CD4-positive, alpha-beta memory T cell (primary cell): ENCODE results near the gene SMYD3. TPM values are rescaled to one million over a fixed set of nuclear protein-coding genes. Genes with fewer than 3 reads are reported as not detected.
A peak's percentile ranks its signal among the peaks of the same experiment; 100 is the strongest.

Experiments used
- CTCF ChIA-PET: fragments of 350-600 bp; sonication (Branson Sonifier 250); formaldehyde crosslinking; loops from one replicate; lab custom pipeline; 2021; ENCODE audit warnings: inconsistent platforms; ENCODE audit not compliant: partially characterized antibody; lab: Charles Lee
- POLR2A ChIA-PET: fragments of 350-600 bp; sonication (Branson Sonifier 250); formaldehyde crosslinking; loops from one replicate; lab custom pipeline; 2021; ENCODE audit not compliant: partially characterized antibody; lab: Charles Lee
- DNase-seq, 5 donors: peaks; one replicate each; pipeline versions ENCODE4 v3.0.0 to v3.0.0-alpha.2; 2020 to 2022; ENCODE audit warnings: mixed read lengths in 1 of 5
- H3K27ac ChIP-seq: one replicate; pipeline ENCODE4 v1.7.0; 2013; ENCODE audit warnings: low read depth, low read length
- H3K27me3 ChIP-seq: 2 replicates; pipeline ENCODE4 v1.7.0; 2013; ENCODE audit warnings: mild to moderate bottlenecking, low read length, moderate library complexity; ENCODE audit not compliant: insufficient read depth
- H3K36me3 ChIP-seq: 2 replicates; pipeline ENCODE4 v1.7.0; 2013; ENCODE audit warnings: mild to moderate bottlenecking, low read length, moderate library complexity; ENCODE audit not compliant: insufficient read depth
- H3K4me1 ChIP-seq: 2 replicates; pipeline ENCODE4 v1.7.0; 2013; ENCODE audit warnings: mild to moderate bottlenecking, low read length, moderate library complexity; ENCODE audit not compliant: insufficient read depth
- H3K4me3 ChIP-seq, 2 donors: one replicate each; pipeline ENCODE4 v1.7.0; 2013; ENCODE audit warnings: low read length in 2 of 2, mild to moderate bottlenecking in 1 of 2
- H3K9me3 ChIP-seq, 2 donors: one replicate each; pipeline ENCODE4 v1.7.0; 2013; ENCODE audit warnings: low read length in 2 of 2, control low read depth in 1 of 2; ENCODE audit not compliant: control insufficient read depth in 1 of 2
- H3K27ac Mint-ChIP-seq, 7 donors: one replicate each; pipeline ENCODE4 v1.8.0; 2020 to 2021; ENCODE audit warnings: mixed read lengths in 7 of 7, mild to moderate bottlenecking in 6 of 7, inconsistent platforms in 3 of 7, moderate library complexity in 3 of 7
- H3K27me3 Mint-ChIP-seq, 2 donors: one replicate each; pipeline ENCODE4 v1.8.0; 2020 to 2021; ENCODE audit warnings: mixed read lengths in 2 of 2
- H3K36me3 Mint-ChIP-seq, 2 donors: one replicate each; pipeline ENCODE4 v1.8.0; 2020 to 2021; ENCODE audit warnings: mixed read lengths in 2 of 2, inconsistent platforms in 1 of 2, mild to moderate bottlenecking in 1 of 2
- H3K4me1 Mint-ChIP-seq, 4 donors: one replicate each; pipeline ENCODE4 v1.8.0; 2020 to 2021; ENCODE audit warnings: mixed read lengths in 4 of 4, mild to moderate bottlenecking in 1 of 4
- H3K4me3 Mint-ChIP-seq, 8 donors: one replicate each; pipeline ENCODE4 v1.8.0; 2020 to 2021; ENCODE audit warnings: mixed read lengths in 8 of 8, mild to moderate bottlenecking in 7 of 8, moderate library complexity in 6 of 8, inconsistent platforms in 3 of 8
- H3K9me3 Mint-ChIP-seq, 8 donors: one replicate each; pipeline ENCODE4 v1.8.0; 2020 to 2021; ENCODE audit warnings: mixed read lengths in 8 of 8, mild to moderate bottlenecking in 5 of 8, inconsistent platforms in 3 of 8, moderate library complexity in 1 of 8
- intact Hi-C: fragments of 100-400 bp; cut with micrococcal nuclease; formaldehyde crosslinking; loops from one replicate; pipeline ENCODE4 v1.15.1; 2023
- polyA plus RNA-seq, 2 donors: library from polyadenylated mRNA; unstranded; fragments of 300-500 nt; fragmentation: Illumina TruSeq; gene quantifications; one replicate each; pipeline ENCODE4 v1.2.3, GENCODE V29; 2021
- total RNA-seq, 2 experiments: library from RNA; stranded (reverse); gene quantifications; one replicate each; pipeline ENCODE4 v1.2.3, GENCODE V29; 2021

SMYD3 gene
- total and polyA plus RNA-seq, 4 experiments from 2014 or later, result 19.5 to 28.9 (median 22.9) TPM

DNA sequence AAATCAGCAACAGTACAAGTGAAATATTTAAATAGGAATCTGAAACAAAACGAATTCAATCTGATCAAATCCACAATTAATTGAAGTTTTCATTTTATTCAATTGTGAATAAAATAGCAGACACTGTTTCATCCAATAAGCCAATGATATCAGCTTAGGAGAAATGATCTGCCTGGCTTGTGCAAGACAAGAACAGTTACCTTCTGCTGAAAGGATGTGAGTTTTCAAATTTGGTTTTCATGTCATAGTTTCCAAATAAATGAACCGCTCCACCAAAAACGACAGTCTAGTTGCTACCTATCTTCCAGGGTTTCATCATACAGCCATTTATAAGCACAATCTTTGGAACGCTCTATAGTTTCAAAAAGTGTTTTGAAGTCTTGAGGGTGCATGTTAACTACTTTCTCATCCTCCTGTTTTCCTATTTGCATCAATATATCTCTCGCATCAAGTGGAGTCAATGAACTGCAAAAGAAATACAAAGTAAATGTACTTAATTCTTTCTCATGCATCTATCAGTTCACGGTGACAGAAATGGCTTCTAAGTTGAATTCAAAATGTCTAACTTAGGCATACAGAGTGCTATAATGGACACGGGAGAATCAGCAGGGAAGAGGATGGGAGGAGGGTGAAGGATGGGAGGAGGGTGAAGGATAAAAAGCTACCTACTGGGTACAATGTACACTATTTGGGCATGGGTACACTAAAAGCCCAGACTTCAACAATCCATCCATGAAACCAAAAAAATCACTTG is 33.8 kb upstream of the SMYD3 start:
- Histone ChIP-seq H3K4me1 (no peaks in the 10 kb centered on the region), H3K36me3 (peaks cover 18% of the 10 kb centered on the region), H3K9me3 (no peaks in the 10 kb centered on the region), H3K27ac (no peak overlapping the region), H3K4me3 (no peak overlapping the region), H3K27me3 (no peaks in the 10 kb centered on the region)
- H3K36me3 Mint-ChIP-seq, result peaks cover 30 to 42% of the 10 kb centered on the region in 2 donors
- intact Hi-C loops, result no loop called here
- peaks cover 0 to 2% (median 0%) of the 10 kb centered on the region in 8 donors for H3K9me3 Mint-ChIP-seq
- DNase-seq, result no peak
- ChIA-PET CTCF (interaction anchor here (0.7 kb wide), 1 partner anchor 9 kb away, joined by 3 read pairs; no protein-coding TSS in a partner anchor), POLR2A (no interaction called here)
- peaks cover 0 to 1% (median 0%) of the 10 kb centered on the region in 4 donors for H3K4me1 Mint-ChIP-seq
- H3K4me3 Mint-ChIP-seq, result no peak overlapping the region
- no peaks in the 10 kb centered on the region for H3K27me3 Mint-ChIP-seq
- no peak overlapping the region for H3K27ac Mint-ChIP-seq

DNA sequence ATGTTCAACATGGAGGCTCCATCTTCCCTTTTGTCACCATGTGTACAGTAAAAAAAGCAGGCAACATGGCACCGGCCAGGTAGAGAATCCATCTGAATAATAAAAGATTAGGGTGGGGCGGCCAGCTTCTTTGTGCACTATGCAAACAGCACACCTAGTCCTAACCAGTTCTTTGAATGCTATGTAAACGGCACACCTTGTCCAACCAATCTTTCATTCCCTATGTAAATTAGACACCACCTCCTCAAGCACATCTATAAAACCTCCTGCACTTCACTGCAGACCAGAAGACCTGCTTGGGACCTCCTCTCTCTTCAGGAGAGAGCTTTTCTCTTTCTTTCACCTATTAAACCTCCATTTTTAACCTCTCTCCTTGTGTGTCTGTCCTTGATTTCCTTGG is 30.8 kb upstream of the SMYD3 start:
- DNase-seq, result no peak
- ChIA-PET POLR2A (no interaction called here), CTCF (no interaction called here)
- peaks cover 13 to 22% of the 10 kb centered on the region in 2 donors for H3K36me3 Mint-ChIP-seq
- H3K9me3 Mint-ChIP-seq, result peaks cover 0 to 4% (median 0%) of the 10 kb centered on the region in 8 donors
- no peaks in the 10 kb centered on the region for H3K27me3 Mint-ChIP-seq
- H3K27me3 ChIP-seq, result no peaks in the 10 kb centered on the region
- H3K36me3 ChIP-seq, result peaks cover 9% of the 10 kb centered on the region
- H3K4me1 ChIP-seq, result no peaks in the 10 kb centered on the region
- peaks cover 0 to 1% (median 0%) of the 10 kb centered on the region in 4 donors for H3K4me1 Mint-ChIP-seq
- H3K4me3 ChIP-seq, result no peak overlapping the region
- no peak overlapping the region for H3K4me3 Mint-ChIP-seq
- H3K27ac Mint-ChIP-seq, result no peak overlapping the region
- H3K27ac ChIP-seq, result no peak overlapping the region
- no peaks in the 10 kb centered on the region for H3K9me3 ChIP-seq
- intact Hi-C loops, result no loop called here

DNA sequence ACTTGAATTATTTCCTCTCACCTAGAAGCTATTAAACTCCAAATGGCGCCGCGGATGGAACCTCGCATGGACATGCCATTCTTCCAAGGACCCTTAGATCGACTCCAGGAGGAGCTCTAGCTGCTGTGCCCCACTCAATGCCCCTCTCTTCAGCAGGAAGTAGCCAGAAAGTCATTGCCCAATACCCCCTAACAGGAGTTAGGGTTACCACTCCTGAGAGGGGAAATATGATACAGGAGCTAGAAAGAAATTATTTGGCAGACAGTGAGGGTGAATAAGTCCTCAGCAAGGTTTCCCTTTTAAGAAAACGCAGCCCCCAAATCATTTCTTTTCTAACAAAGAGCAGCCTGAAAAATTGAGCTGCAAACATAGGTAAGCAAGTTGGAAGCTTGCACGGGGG is 30.4 kb upstream of the SMYD3 start:
- CTCF ChIA-PET, result no interaction called here
- no peak for DNase-seq

DNA sequence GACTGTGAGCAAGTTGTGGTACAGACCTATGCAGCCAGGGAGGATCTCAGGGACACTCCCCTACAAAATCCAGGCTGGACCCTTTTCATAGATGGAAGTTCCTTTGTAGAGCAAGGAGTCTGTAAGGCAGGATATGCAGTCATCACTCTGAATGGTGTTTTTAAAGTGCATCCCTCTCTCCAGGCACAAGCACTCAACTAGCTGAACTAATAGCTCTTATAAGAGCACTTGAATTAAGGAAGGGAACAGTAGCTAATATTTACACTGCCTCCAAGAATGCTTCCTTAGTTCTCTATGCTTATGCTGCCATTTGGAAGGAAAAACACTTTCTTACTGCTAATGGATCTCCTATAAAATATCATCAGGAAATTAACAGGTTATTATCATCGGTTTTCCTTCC is 27.0 kb upstream of the SMYD3 start:
- Mint-ChIP-seq H3K4me1 (no peaks in the 10 kb centered on the region), H3K9me3 (peaks cover 0 to 28% (median 11%) of the 10 kb centered on the region in 8 donors), H3K27ac (peak overlapping the region in 1 of 7 donors; percentile 25), H3K27me3 (peaks cover 2% of the 10 kb centered on the region in 2 donors), H3K4me3 (peak overlapping the region in 1 of 8 donors; percentile 42), H3K36me3 (peaks cover 4 to 10% of the 10 kb centered on the region in 2 donors)
- intact Hi-C loops, result no loop called here
- Histone ChIP-seq H3K27me3 (no peaks in the 10 kb centered on the region), H3K4me3 (no peak overlapping the region), H3K4me1 (no peaks in the 10 kb centered on the region), H3K9me3 (no peaks in the 10 kb centered on the region), H3K27ac (no peak overlapping the region), H3K36me3 (no peaks in the 10 kb centered on the region)
- ChIA-PET CTCF (no interaction called here), POLR2A (no interaction called here)
- no peak for DNase-seq

More for the DNA sequence above, 30.4 kb upstream of the SMYD3 start:
- intact Hi-C loops, result no loop called here
- Mint-ChIP-seq H3K9me3 (peaks cover 0 to 4% (median 0%) of the 10 kb centered on the region in 8 donors), H3K4me3 (no peak overlapping the region), H3K4me1 (peaks cover 0 to 1% (median 0%) of the 10 kb centered on the region in 4 donors), H3K27ac (no peak overlapping the region), H3K27me3 (no peaks in the 10 kb centered on the region), H3K36me3 (peaks cover 13 to 20% of the 10 kb centered on the region in 2 donors)
- H3K4me1 ChIP-seq, result no peaks in the 10 kb centered on the region
- H3K9me3 ChIP-seq, result no peaks in the 10 kb centered on the region
- peaks cover 9% of the 10 kb centered on the region for H3K36me3 ChIP-seq
- H3K27ac ChIP-seq, result no peak overlapping the region
- H3K4me3 ChIP-seq, result no peak overlapping the region
- no peaks in the 10 kb centered on the region for H3K27me3 ChIP-seq
- POLR2A ChIA-PET, result no interaction called here

DNA sequence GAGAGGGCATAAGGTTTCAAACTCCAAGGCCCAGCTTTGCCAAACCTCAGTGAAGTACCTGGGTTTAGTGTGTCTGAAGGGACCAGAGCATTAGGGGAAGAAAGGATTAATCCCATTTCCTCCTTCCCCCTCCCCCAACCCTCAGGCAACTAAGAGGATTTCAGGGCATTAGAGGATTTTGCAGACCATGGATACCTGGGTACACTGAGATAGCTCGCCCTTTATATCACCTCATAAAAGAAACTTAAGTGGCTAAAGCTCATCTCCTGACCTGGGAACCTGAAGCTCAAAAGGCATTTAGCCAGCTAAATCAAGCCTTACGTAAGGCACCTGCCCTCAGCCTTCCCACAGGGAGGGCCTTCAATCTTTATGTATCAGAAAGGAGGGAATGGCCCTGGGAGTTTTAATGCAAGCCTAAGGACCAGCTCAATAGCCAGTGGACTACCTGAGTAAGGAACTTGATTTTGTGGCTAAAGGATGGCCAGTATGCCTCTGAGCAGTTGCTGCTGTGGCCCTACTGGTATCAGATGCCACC is 26.4 kb upstream of the SMYD3 start:
- intact Hi-C loops, result no loop called here
- CTCF ChIA-PET, result interaction anchor here (1.3 kb wide), 1 partner anchor 35 kb away, joined by 4 read pairs; no protein-coding TSS in a partner anchor
- H3K4me3 ChIP-seq, result no peak overlapping the region
- POLR2A ChIA-PET, result no interaction called here
- no peak overlapping the region for H3K4me3 Mint-ChIP-seq
- H3K9me3 ChIP-seq, result no peaks in the 10 kb centered on the region
- no peaks in the 10 kb centered on the region for H3K36me3 ChIP-seq
- H3K36me3 Mint-ChIP-seq, result peaks cover 2 to 4% of the 10 kb centered on the region in 2 donors
- no peaks in the 10 kb centered on the region for H3K27me3 ChIP-seq
- peaks cover 2% of the 10 kb centered on the region in 2 donors for H3K27me3 Mint-ChIP-seq
- H3K4me1 Mint-ChIP-seq, result no peaks in the 10 kb centered on the region
- H3K4me1 ChIP-seq, result no peaks in the 10 kb centered on the region
- no peak overlapping the region for H3K27ac ChIP-seq
- no peak for DNase-seq
- no peak overlapping the region for H3K27ac Mint-ChIP-seq
- peaks cover 0 to 28% (median 11%) of the 10 kb centered on the region in 8 donors for H3K9me3 Mint-ChIP-seq

DNA sequence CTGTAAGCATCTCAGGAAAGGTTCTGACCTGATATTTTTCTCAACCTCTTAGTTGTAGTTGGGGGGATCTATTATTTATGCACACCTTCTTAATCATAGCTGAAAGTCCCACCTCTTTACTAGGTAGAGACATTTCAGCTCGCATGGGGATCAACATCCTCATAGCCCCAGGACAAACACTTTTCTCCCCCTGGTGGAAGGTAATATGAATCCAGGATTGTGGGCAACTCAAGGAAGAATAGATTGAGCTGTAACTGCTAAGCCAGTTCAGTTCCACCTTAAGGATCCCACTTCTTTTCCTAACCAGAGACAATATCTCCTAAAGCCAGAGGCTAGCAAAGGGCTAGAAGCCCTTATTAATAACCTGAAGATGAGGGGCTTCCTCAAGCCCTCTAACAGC is 25.4 kb upstream of the SMYD3 start:
- intact Hi-C loops, result no loop called here
- POLR2A ChIA-PET, result no interaction called here

DNA sequence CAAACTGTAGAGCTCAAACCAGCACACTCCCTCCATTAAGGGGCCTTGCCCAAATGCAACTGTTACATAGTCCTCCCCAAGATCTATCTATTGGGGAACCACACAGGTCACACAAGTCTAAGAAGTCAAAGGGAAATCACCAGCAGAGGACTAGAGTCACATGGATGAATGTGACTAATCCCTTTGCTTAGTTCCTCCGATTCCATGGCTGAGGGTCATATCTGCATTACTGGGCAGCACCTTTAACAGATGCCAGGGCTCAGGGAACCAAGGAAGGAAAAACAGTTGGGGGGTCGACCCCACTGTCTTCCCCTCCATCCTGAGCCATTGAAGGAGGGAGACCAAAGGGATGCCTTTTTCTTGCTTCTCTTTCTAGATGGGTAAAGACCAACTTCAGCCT is 23.4 kb upstream of the SMYD3 start:
- CTCF ChIA-PET, result interaction anchor here (1.1 kb wide), 1 partner anchor 22 kb away, joined by 3 read pairs; no protein-coding TSS in a partner anchor

More for the DNA sequence above, 25.4 kb upstream of the SMYD3 start:
- Mint-ChIP-seq H3K9me3 (peaks cover 0 to 28% (median 11%) of the 10 kb centered on the region in 8 donors), H3K36me3 (peaks cover 2 to 4% of the 10 kb centered on the region in 2 donors), H3K4me1 (peaks cover 0 to 1% (median under 1%) of the 10 kb centered on the region in 4 donors), H3K4me3 (no peak overlapping the region), H3K27me3 (peaks cover 2% of the 10 kb centered on the region in 2 donors), H3K27ac (no peak overlapping the region)
- Histone ChIP-seq H3K27me3 (no peaks in the 10 kb centered on the region), H3K27ac (no peak overlapping the region), H3K4me3 (no peak overlapping the region), H3K4me1 (no peaks in the 10 kb centered on the region), H3K9me3 (no peaks in the 10 kb centered on the region), H3K36me3 (no peaks in the 10 kb centered on the region)
- no peak for DNase-seq
- CTCF ChIA-PET, result interaction anchor here (1.3 kb wide), 1 partner anchor 34 kb away, joined by 4 read pairs; no protein-coding TSS in a partner anchor

More for the DNA sequence above, 23.4 kb upstream of the SMYD3 start:
- Mint-ChIP-seq H3K9me3 (peaks cover 0 to 28% (median 12%) of the 10 kb centered on the region in 8 donors), H3K27ac (no peak overlapping the region), H3K4me3 (no peak overlapping the region), H3K27me3 (peaks cover 2% of the 10 kb centered on the region in 2 donors), H3K4me1 (peaks cover 2 to 7% (median 5%) of the 10 kb centered on the region in 4 donors), H3K36me3 (peaks cover 0 to 4% of the 10 kb centered on the region in 2 donors)
- DNase-seq, result no peak
- no peak overlapping the region for H3K4me3 ChIP-seq
- no peak overlapping the region for H3K27ac ChIP-seq
- H3K9me3 ChIP-seq, result no peaks in the 10 kb centered on the region
- intact Hi-C loops, result no loop called here
- H3K36me3 ChIP-seq, result no peaks in the 10 kb centered on the region
- H3K4me1 ChIP-seq, result no peaks in the 10 kb centered on the region
- POLR2A ChIA-PET, result no interaction called here
- H3K27me3 ChIP-seq, result no peaks in the 10 kb centered on the region
